Heart left ventricle (tissue), 16 donors: ENCODE data around the gene LDLRAD2. TPM values are rescaled to one million over a fixed set of nuclear protein-coding genes. Genes with fewer than 3 reads are reported as not detected.

Source experiments
- ATAC-seq, 4 donors: fragments of 200-7000 bp; cut with Tn5 transposase; one replicate each; pipeline ENCODE4 v1.9.1; 2020 to 2022; ENCODE audit warnings: moderate library complexity in 4 of 4, mild to moderate bottlenecking in 3 of 4, moderate number of reproducible peaks in 1 of 4
- DNase-seq, 5 donors: peaks; one replicate each; pipeline ENCODE4 v3.0.0-alpha.2; 2020
- H3K27ac ChIP-seq, 12 donors: fragments of 200-600 bp; sonication (generic) in 4 of 12; one replicate each; pipeline versions ENCODE4 v1.5.0 to v1.8.0; 2016 to 2022; ENCODE audit warnings: mild to moderate bottlenecking in 2 of 12
- H3K27me3 ChIP-seq, 9 donors: fragments of 200-600 bp; sonication (generic) in 2 of 9; one replicate each; pipeline versions ENCODE4 v1.5.1 to v1.8.0; 2016 to 2022; ENCODE audit warnings: mild to moderate bottlenecking in 3 of 9
- H3K36me3 ChIP-seq, 9 donors: fragments of 200-600 bp; sonication (generic) in 2 of 9; one replicate each; pipeline versions ENCODE4 v1.5.0 to v1.8.0; 2018 to 2022; ENCODE audit warnings: mild to moderate bottlenecking in 2 of 9
- H3K4me1 ChIP-seq, 12 donors: fragments of 200-600 bp; sonication (generic) in 4 of 12; one replicate each; pipeline versions ENCODE4 v1.5.0 to v1.8.0; 2016 to 2022; ENCODE audit warnings: mild to moderate bottlenecking in 3 of 12
- H3K4me3 ChIP-seq, 12 donors: fragments of 200-600 bp; sonication (generic) in 4 of 12; one replicate each; pipeline versions ENCODE4 v1.5.0 to v1.8.0; 2017 to 2022; ENCODE audit warnings: mild to moderate bottlenecking in 9 of 12, moderate library complexity in 4 of 12
- H3K9me3 ChIP-seq, 12 donors: fragments of 200-600 bp; sonication (generic) in 4 of 12; one replicate each; pipeline versions ENCODE4 v1.5.0 to v1.8.0; 2016 to 2022; ENCODE audit warnings: mild to moderate bottlenecking in 1 of 12
- CTCF ChIP-seq, 12 donors: fragments of 200-600 bp; sonication (generic) in 4 of 12; IDR thresholded peaks; one replicate each; pipeline versions ENCODE4 v1.5.0 to v1.8.0; 2018 to 2022; ENCODE audit warnings: antibody characterized with exemption in 12 of 12, mild to moderate bottlenecking in 5 of 12
- POLR2A ChIP-seq, 2 donors: fragments of 450-650 bp; IDR thresholded peaks; one replicate each; pipeline ENCODE4 v1.6.1; 2017; ENCODE audit warnings: antibody characterized with exemption in 2 of 2, mild to moderate bottlenecking in 2 of 2, moderate library complexity in 2 of 2
- WGBS, 4 donors: extraction: QIAGEN DNeasy Blood & Tissue Kit in 2 of 4; methylation state at CpG; one replicate each; pipeline versions ENCODE4 v1.1.5 to v1.1.7; 2013 to 2018; 5-methylcytosine and 5-hydroxymethylcytosine counted together
- intact Hi-C, 10 donors: fragments of 100-400 bp; cut with DNase I; formaldehyde crosslinking; loops; one replicate each; pipeline versions ENCODE4 v1.11.1 to v1.14.2; 2022
- long read RNA-seq, 3 donors: library from polyadenylated mRNA; unstranded; transcript quantifications; one replicate each; pipeline ENCODE4 v2.0.0, GENCODE V29; 2020 to 2021
- polyA plus RNA-seq, 2 donors: library from polyadenylated mRNA; stranded (reverse); fragments of 200-250 nt; gene quantifications; one replicate each; pipeline ENCODE4 v1.2.3, GENCODE V29; 2013
- total RNA-seq, 9 donors: library from RNA; depleted of rRNA in 2 of 9; stranded (reverse); fragments of >200 nt in 2 of 9; fragmentation: NEBNext Ultra II Directional in 3 of 9; extraction: Animal tissue kit (Norgen Biotek cat#: 25700) in 3 of 9; gene quantifications; one replicate each; pipeline versions ENCODE4 v1.1.0 to v1.2.4, GENCODE V29; 2016 to 2023
- donor health status: ischemic (EF 13 %, LVEDD 7.1; RV severe dilation, severe dysfunction).
- donor health status: healthy with polysubstance abuse.
- donor health status: DM: no; HTN: yes; CAD: no.
- donor health status: DM: no; HTN: no; CAD: no.
- donor health status: ischemic (EF 25% LVEDD 6.9; RV normal size, moderate dysfunction).
- donor health status: ischemic (EF 25% LVEDD 5.7; RV mildly dilated, moderate dysfunction).
- donor health status: healthy.
- donor health status: DM: yes; HTN: yes; CAD: no.
- donor health status: ischemic (EF 35%, LVEDD 5.7; RV mildly dilated, moderate dysfunction).
- donor health status: nonischemic (EF 11% LVEDD 7.7; RV severe dilation, severe dysfunction).
- donor health status: DM: yes; HTN: yes; CAD: no.
- donor health status: PGD.
- donor health status: ischemic (EF 29% LVEDD 5.4; RV normal size, mild dysfunction).
- donor health status: nonischemic (EF 23%, LVEDD 6.1; RV moderate dilation, normal function).

The LDLRAD2 gene
- total RNA-seq (under 1 TPM in 1 of 9 donors, not detected in 8; 0.08 TPM), polyA plus RNA-seq (1 to 10 TPM in 1 of 2 donors, under 1 TPM in 1; 0.33 to 4.0 TPM)
- long read RNA-seq, donor 1, partial matches to known transcripts = 0 of 2 reads
- long read RNA-seq, donor 1, other reads (novel, unspliced or antisense) = 2 of 2 reads
- long read RNA-seq, donor 2 = 0 reads
- long read RNA-seq, donor 3, partial matches to known transcripts = 0 of 1 reads
- long read RNA-seq, donor 3, other reads (novel, unspliced or antisense) = 1 of 1 reads

DNA sequence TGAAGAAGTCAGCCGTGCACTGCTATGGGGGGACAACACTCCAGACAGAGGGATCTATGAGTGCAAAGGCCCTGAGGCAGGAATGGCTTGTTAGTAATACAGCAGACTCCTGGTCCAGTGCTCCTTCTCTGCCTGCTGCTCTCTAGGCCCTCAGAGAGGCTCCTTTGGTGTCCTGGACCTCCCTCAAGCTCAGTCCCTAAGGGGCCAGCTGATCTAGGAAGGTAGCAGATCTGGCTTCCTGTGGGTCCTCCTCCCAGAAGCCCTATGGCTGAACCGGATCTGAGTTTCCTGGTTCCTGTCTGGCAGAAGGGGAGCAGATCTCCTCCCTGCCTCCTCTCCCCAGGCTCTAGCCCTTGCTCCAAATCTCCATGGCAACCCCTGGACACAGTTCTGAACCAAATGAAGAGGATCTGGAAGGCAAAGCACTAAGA is at the start of gene LDLRAD2:
Gene LDLRAD2, plus strand, starts transcription at position 391 of the 431 bp plus-strand sequence. CDS start 187 bp downstream, outside the sequence.
- 47 to 67% (median 61%) methylated on average over 2 of the region's 2 CpGs for WGBS, 4 donors
- intact Hi-C loops = no loop called here
- Histone ChIP-seq H3K27ac (no peak within 1 kb of the TSS), H3K9me3 (peaks cover 0 to 4% (median 0%) of the 10 kb centered on the region in 12 donors), H3K27me3 (peaks cover 0 to 14% (median 0%) of the 10 kb centered on the region in 9 donors), H3K4me1 (peaks cover 0 to 27% (median 6%) of the 10 kb centered on the region in 12 donors), H3K4me3 (no peak within 1 kb of the TSS), H3K36me3 (no peaks in the 10 kb centered on the region)
- DNase-seq (no peak), ATAC-seq (peak in 2 of 4 donors; percentile 8 to 56)
- no peak for TF ChIP-seq POLR2A (IDR thresholded peaks at IDR 0.05)
- no peak for TF ChIP-seq CTCF (IDR thresholded peaks at IDR 0.05)

GRCh38 chr1:21763236-21763635 is 48.8 kb upstream of the LDLRAD2 start:
- H3K27ac ChIP-seq = peak overlapping the region in 7 of 12 donors; percentile 1 to 70 (median 53)
- ATAC-seq = no peak
- intact Hi-C loops = no loop called here

DNA sequence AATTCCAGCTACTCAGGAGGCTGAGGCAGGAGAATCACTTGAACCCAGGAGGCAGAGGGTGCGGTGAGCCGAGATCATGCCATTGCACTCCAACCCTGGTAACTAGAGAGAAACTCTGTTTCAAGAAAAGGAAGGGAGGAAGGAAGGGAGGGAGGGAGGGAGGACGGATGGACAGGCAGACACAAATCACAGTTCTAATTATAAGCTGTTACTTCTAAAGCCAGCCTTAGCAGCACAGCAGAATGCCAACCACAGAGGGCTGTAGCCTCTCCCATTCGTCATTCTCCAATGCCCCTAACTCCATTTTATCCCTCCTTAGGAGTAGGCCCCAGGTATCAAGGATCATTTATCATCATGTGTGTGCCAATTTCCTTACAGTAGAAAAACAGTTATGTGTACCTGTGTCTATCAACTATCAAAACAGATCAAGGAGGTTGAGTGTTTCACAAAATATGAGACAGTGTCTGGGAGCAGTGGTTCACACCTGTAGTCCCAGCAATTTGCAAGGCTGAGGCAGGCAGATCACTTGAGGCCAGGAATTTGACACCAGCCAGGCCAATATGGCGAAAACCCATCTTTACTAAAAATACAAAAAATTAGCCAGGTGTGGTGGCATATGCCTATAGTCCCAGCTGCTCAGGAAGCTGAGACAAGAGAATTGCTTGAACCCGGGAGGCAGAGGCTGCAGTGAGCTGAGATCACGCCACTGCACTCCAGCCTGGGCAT is 48.2 kb upstream of the LDLRAD2 start:
- WGBS, 4 donors = 49 to 61% (median 58%) methylated on average over 7 of the region's 7 CpGs

More at GRCh38 chr1:21763236-21763635, 48.8 kb upstream of the LDLRAD2 start:
- WGBS, 4 donors = 78 to 93% (median 87%) methylated on average over 10 of the region's 10 CpGs
- DNase-seq = no peak
- TF ChIP-seq CTCF (IDR thresholded peaks at IDR 0.05) = no peak
- Histone ChIP-seq H3K4me3 (no peak overlapping the region), H3K9me3 (no peaks in the 10 kb centered on the region), H3K36me3 (no peaks in the 10 kb centered on the region), H3K27me3 (no peaks in the 10 kb centered on the region), H3K4me1 (peaks cover 4 to 67% (median 33%) of the 10 kb centered on the region in 12 donors)

More for the DNA sequence above, 48.2 kb upstream of the LDLRAD2 start:
- TF ChIP-seq POLR2A (IDR thresholded peaks at IDR 0.05) = no peak
- TF ChIP-seq CTCF (IDR thresholded peaks at IDR 0.05) = no peak
- H3K36me3 ChIP-seq = no peaks in the 10 kb centered on the region
- peak; percentile 31 to 77 (median 48) for ATAC-seq
- H3K9me3 ChIP-seq = no peaks in the 10 kb centered on the region
- DNase-seq = no peak
- intact Hi-C loops = no loop called here
- H3K4me1 ChIP-seq = peaks cover 4 to 73% (median 34%) of the 10 kb centered on the region in 12 donors
- H3K27me3 ChIP-seq = no peaks in the 10 kb centered on the region
- peak overlapping the region in 10 of 12 donors; percentile 21 to 70 (median 58) for H3K27ac ChIP-seq
- no peak overlapping the region for H3K4me3 ChIP-seq
